Fibroblast of skin of left quadriceps (primary cell): ENCODE measurements around the gene GPANK1.

ENCODE experiments used
- DNase-seq, 2 experiments: peaks; one replicate each; pipeline ENCODE4 v3.0.0-alpha.2; 2013; ENCODE audit warnings: low read depth in 2 of 2

The GPANK1 gene

GRCh38 chr6:31662124-31662723, 2.6 kb downstream of the GPANK1 start:
- DNase-seq, result no peak

GRCh38 chr6:31661262-31662123, 3.3 kb downstream of the GPANK1 start:
- no peak for DNase-seq

- no peak for DNase-seq
Observed at GRCh38 chr6:31660381-31661261, 4.2 kb downstream of the GPANK1 start, which contains the start of gene C6orf47. C6orf47 (minus strand) TSS chr6:31660778; CDS start chr6:31659947, 831 bp downstream.

- DNase-seq, result no peak
Observed at GRCh38 chr6:31659649-31660380, 5.0 kb downstream of the GPANK1 start.

GRCh38 chr6:31658983-31659648, 5.7 kb downstream of the GPANK1 start:
- DNase-seq, result no peak

- DNase-seq, result no peak
Observed at GRCh38 chr6:31658158-31658688, 6.6 kb downstream of the GPANK1 start.

GRCh38 chr6:31657406-31658157, 7.2 kb downstream of the GPANK1 start:
- DNase-seq, result no peak

GRCh38 chr6:31655349-31656237, 9.2 kb downstream of the GPANK1 start, which contains the start of gene APOM:
APOM (plus strand) TSS chr6:31655894; CDS start chr6:31655967, 73 bp downstream.
- DNase-seq, result no peak

GRCh38 chr6:31654574-31655348, 10.0 kb downstream of the GPANK1 start:
- no peak for DNase-seq

- DNase-seq, result no peak
Observed at GRCh38 chr6:31652925-31653724, 11.7 kb downstream of the GPANK1 start.

- DNase-seq, result no peak
Observed at GRCh38 chr6:31651602-31652191, 13.1 kb downstream of the GPANK1 start.

- no peak for DNase-seq
Observed at GRCh38 chr6:31645325-31645724, 19.5 kb downstream of the GPANK1 start.

- DNase-seq, result no peak
Observed at GRCh38 chr6:31643818-31644454, 20.9 kb downstream of the GPANK1 start.

GRCh38 chr6:31642798-31643570, 21.8 kb downstream of the GPANK1 start:
- no peak for DNase-seq

GRCh38 chr6:31641370-31641769, 23.4 kb downstream of the GPANK1 start:
- no peak for DNase-seq
